ENCODE measurements around the gene RNF144A.

The RNF144A gene

DNA sequence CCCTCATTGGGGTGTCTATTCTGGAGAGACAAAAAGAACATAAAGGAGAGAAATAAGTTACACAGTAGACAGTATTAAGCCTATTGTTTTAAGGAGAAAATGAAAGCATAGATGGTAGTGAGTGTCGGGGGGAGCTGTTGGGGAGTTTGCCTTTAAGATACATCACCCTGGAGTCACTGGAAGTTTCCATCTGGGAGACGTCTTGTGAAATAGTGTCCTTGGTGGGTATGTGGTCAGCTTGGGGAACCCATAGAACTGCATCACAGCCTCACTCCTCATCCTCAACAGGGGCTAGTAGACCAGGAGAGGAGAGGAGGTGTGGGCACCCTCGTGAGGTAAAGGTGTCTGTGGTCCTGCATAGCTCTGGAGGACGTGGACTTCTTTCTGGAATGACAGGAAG, 60.6 kb downstream of the RNF144A start:
- Histone ChIP-seq H3K36me3 (peaks cover 28% of the 10 kb centered on the region), H3K4me3 (ENCODE audit: low read depth, low read length) (no peak overlapping the region), H3K9me3 (ENCODE audit: severe bottlenecking) (peaks cover 12% of the 10 kb centered on the region), H3K27me3 (ENCODE audit: insufficient read depth, low read depth, severe bottlenecking) (no peaks in the 10 kb centered on the region), H3K27ac (no peak overlapping the region)
- no peak for DNase-seq
- TF ChIP-seq, protein P1, sequence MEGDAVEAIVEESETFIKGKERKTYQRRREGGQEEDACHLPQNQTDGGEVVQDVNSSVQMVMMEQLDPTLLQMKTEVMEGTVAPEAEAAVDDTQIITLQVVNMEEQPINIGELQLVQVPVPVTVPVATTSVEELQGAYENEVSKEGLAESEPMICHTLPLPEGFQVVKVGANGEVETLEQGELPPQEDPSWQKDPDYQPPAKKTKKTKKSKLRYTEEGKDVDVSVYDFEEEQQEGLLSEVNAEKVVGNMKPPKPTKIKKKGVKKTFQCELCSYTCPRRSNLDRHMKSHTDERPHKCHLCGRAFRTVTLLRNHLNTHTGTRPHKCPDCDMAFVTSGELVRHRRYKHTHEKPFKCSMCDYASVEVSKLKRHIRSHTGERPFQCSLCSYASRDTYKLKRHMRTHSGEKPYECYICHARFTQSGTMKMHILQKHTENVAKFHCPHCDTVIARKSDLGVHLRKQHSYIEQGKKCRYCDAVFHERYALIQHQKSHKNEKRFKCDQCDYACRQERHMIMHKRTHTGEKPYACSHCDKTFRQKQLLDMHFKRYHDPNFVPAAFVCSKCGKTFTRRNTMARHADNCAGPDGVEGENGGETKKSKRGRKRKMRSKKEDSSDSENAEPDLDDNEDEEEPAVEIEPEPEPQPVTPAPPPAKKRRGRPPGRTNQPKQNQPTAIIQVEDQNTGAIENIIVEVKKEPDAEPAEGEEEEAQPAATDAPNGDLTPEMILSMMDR (IDR thresholded peaks at IDR 0.05; ENCODE audit: low read depth, low read length), result no peak

DNA sequence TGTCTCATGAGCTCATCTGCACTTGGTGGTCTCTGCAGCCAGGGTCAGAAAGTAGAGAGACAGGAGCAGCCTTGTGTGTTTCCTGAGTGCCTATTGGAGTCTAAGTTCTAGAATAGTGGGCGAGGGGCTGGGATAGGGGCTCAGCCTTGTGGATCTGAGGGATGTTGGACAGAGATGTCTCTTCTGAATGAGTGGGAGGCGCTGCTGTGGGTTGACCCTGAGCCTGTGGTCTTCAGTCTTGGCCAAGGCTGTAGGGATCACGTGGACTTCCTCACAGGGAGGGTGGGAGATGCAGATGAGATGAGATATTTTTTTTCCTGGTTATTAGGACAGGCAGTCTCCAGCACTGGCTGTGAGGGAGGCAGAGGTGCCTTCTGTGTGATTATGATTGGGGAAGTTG, 61.8 kb downstream of the RNF144A start:
- peaks cover 12% of the 10 kb centered on the region for H3K9me3 ChIP-seq (ENCODE audit: severe bottlenecking)

DNA sequence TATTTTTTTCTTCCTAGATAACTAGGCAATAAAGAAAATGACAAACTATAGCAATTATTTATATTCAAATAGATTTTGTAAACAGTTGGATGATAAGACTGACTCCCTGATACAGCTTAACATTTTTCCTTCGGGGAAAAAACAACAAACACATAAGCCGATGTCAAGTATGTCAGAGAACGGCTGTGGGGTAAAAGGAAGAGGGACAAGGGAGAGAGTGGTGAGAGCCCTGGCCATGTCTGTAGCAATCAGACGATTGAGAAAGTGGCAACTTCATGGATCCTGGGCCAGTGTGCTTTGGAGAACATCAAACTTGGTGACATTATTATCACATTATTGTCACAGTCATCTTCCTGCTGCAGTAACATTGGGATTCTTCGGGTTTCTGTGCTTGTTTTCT, 65.2 kb downstream of the RNF144A start:
- H3K9me3 ChIP-seq (ENCODE audit: severe bottlenecking), result peaks cover 12% of the 10 kb centered on the region
- no peaks in the 10 kb centered on the region for H3K27me3 ChIP-seq (ENCODE audit: insufficient read depth, low read depth, severe bottlenecking)
- no peak overlapping the region for H3K27ac ChIP-seq
- no peak for DNase-seq
- H3K4me3 ChIP-seq (ENCODE audit: low read depth, low read length), result no peak overlapping the region
- TF ChIP-seq, protein P1 (IDR thresholded peaks at IDR 0.05; ENCODE audit: low read depth, low read length), result no peak
- peaks cover 20% of the 10 kb centered on the region for H3K36me3 ChIP-seq

More for the DNA sequence above, 61.8 kb downstream of the RNF144A start:
- Histone ChIP-seq H3K36me3 (peaks cover 24% of the 10 kb centered on the region), H3K4me3 (ENCODE audit: low read depth, low read length) (no peak overlapping the region), H3K27ac (no peak overlapping the region), H3K27me3 (ENCODE audit: insufficient read depth, low read depth, severe bottlenecking) (no peaks in the 10 kb centered on the region)
- DNase-seq, result no peak
- TF ChIP-seq, protein P1 (IDR thresholded peaks at IDR 0.05; ENCODE audit: low read depth, low read length), result no peak

DNA sequence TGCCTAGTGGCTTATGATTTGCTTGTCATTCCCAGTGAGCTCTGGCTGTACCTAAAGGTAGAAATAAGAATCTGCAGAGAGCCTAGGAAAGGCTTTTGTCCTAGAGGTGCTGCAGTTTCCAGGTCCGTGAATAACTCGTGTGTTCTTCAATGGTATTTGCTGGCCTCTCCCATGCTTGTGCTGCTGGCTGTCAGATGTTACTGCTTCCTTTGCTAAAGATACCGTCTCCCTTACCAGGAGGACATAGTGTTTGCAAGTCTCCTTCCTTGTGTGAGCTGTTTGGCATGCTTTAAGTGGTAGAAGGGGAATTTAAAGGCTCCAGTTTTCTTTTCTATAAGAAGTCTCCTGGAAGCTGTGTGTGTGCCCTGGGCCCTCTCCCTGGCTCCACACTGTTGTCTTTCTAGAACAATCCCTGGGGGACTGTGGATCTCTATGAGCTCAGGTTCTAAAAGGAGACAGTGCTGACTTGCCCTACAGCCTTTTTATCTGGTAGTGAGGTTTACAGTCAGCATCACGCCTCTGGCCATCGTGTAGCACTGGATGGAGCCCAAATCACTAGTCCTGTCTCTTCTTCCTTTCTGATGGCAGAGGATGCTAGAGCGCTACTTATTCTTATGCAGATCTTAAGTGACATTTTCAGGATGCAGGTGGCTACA, 65.8 kb downstream of the RNF144A start:
- TF ChIP-seq, protein P1 (IDR thresholded peaks at IDR 0.05; ENCODE audit: low read depth, low read length), result no peak
- Histone ChIP-seq H3K4me3 (ENCODE audit: low read depth, low read length) (no peak overlapping the region), H3K9me3 (ENCODE audit: severe bottlenecking) (peaks cover 12% of the 10 kb centered on the region), H3K27ac (no peak overlapping the region), H3K27me3 (ENCODE audit: insufficient read depth, low read depth, severe bottlenecking) (no peaks in the 10 kb centered on the region), H3K36me3 (peaks cover 20% of the 10 kb centered on the region)
- no peak for DNase-seq

DNA sequence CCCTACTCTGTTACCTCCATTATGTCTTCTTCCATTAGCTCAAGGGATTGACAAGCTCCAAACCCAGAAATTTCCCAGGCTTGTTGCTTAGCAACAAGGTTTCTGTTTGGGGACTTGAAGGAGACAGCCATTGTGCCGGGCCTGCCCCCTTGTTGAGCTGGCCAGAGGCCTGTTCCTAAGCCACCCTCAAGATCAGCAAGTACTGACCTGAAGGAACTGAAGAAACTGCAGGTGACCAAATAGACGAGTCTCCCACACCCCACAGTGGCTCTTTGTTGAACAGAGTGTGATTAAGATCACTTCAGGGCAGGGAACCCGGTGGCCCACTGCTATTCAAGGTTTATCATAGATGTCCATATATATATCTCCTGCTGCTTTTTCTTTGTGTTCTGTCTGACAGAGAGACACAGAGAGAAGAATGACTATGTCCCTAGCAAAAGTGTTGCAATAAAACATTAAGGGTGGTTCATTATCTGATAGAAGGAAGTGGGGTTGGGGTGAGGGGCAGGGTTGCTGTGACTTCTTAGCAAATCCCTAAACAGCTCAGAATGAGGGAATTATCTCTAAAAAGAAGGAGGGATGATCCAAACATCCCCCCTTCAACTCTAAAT, 69.2 kb downstream of the RNF144A start:
- peaks cover 15% of the 10 kb centered on the region for H3K36me3 ChIP-seq
- H3K27me3 ChIP-seq (ENCODE audit: insufficient read depth, low read depth, severe bottlenecking), result no peaks in the 10 kb centered on the region
- no peak for DNase-seq
- H3K4me3 ChIP-seq (ENCODE audit: low read depth, low read length), result no peak overlapping the region
- peak overlapping the region; percentile 13; the same call in 1 of the 2 replicates for H3K27ac ChIP-seq
- peaks cover 4% of the 10 kb centered on the region for H3K9me3 ChIP-seq (ENCODE audit: severe bottlenecking)
- TF ChIP-seq, protein P1 (IDR thresholded peaks at IDR 0.05; ENCODE audit: low read depth, low read length), result no peak

Data from WERI-Rb-1 (cell line).